Measurements from ENCODE around the gene GP1BB. TPM values are rescaled to one million over a fixed set of nuclear protein-coding genes. Genes with fewer than 3 reads are reported as not detected.
"Not testable (repeated sequence)": the region's sequence is repeated elsewhere in the genome, so short reads cannot be mapped to it uniquely, and the experiment has no call there.

GP1BB gene
- total RNA-seq, 1 donor from 2014 or later, result 21.8 TPM

DNA sequence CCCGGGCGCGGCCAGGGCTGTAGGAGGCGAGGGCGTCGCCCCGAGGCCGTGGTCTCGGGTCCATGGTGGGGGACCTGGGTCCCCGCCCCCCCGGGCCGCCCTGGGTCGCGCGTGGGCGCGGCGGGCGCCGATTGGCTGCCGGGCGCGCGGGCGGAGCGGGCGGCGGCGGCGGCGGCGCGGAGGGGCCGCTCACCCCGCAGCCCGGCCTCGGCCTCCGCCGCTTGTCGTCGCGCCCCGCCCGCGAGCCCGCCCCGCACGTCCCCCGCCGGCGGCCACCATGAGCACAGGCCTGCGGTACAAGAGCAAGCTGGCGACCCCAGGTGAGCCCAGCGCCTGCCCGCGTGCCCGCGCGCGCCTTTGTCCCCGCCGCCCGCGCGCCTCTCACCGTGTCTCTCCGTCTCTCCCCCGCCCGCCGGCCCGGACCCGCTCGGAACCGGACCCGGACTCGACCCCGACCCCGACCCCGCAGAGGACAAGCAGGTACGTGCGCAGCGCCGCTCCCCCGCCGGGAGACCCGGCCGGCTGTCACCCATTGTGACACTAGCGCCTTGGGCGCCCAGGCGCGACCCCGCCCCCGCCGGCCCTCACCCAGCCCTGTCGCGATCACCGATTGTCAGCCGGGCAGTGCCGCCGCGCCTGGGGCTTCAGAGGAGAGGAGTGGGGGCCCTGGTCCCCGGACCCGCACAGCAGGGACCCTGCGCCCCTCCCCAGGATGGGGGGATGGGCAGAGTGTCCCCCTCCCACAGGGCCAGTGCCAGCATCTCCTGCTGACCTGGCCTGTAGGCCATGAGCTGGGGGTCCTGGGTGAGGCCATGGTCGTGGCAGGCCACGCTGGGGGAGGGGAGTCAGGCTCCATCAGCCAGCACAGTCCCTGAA is 8.8 kb upstream of the GP1BB start, which contains the start of gene SEPTIN5:
TSS of gene SEPTIN5 (plus strand) at position 192 of the 876 bp plus-strand sequence. CDS start at position 278, 86 bp downstream.
- no peak for DNase-seq

DNA sequence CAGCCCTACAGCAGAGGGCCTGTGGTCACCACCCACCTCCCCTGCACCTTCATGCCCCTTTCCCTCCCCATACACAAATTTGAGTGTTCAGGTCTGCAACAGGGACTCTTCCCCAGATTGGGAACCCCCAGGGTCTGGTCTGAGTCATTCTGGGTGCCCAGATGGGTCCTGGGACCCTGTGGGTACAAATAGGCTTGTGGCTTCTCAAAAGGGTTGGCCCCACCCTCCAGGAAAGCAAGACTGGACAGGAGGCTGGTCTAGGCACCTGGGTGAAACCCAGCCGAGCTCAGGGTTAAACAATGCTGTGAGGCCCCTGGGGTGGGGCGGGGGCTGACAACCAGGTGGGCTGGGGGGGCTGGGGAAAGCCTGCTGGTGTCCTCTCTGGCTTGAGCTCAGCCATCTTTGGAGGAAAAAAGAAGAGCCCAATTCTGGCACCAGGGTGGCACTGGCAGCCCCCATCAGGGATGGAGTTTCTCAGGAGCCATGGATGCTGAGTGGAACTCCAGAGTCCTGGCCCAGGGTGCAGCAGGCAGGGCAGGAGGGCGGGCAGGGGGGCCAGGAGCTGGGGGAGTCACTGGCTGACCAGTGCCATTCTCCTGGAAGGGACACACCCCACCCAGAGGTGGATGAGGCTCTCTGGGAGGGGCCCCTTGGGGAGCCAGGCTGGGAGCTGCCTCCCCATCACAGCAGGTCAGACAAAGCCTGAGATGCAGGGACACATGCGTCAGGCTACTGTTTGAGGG is 8.0 kb upstream of the GP1BB start:
- no peak for DNase-seq

DNA sequence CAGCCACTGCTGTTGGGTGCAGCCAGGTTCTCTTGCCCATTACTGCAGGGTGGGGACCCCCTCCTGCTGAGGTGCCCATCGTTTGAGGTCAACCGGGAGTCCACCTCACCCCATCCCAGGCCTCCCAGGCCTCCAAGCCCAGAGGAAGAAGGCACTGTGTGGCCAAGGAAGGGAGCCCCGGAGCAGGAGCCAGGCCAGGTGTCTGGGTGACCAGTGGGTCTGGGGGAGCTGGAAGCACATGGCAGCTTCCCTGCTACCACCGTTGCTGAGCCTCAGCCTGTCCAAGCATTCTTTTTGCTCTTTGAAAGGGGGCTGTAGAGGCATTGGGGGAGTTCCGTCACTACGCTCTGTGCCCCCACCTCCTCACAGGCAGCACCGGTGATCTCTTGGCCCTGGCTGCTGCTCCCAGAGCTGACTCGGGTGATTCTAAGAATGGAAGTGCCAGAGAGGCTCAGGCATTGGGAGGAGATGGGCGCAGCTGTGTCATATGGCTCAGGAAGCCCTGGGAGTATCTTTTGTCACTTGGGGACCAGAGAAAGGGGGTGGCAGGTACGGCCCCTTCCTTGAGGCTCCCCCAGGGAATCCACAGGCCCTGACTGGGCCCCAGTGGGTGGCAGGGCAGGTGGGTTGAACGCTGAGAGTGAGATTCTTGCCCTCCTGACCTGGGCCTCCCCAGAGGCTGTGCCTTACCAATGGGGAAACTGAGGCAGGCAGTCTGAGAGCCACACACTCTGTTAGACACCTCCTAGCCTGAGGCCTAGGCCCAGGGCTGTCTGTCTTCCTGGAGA is 7.1 kb upstream of the GP1BB start:
- no peak for DNase-seq

DNA sequence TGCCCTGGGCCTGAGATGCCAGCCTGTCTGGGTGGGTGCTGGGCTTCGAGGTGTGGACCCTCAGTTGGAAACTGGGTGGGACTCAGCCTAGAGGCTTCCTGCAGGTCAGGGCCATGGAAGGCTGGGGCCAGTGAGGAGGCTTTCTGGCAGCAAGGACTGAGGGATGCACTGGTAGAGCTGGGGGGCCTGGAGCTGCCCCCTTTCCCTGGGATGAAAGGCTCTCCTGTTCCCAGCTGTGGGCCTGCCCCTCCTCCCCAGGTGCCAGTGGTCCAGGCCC is 6.6 kb upstream of the GP1BB start:
- no peak for DNase-seq

DNA sequence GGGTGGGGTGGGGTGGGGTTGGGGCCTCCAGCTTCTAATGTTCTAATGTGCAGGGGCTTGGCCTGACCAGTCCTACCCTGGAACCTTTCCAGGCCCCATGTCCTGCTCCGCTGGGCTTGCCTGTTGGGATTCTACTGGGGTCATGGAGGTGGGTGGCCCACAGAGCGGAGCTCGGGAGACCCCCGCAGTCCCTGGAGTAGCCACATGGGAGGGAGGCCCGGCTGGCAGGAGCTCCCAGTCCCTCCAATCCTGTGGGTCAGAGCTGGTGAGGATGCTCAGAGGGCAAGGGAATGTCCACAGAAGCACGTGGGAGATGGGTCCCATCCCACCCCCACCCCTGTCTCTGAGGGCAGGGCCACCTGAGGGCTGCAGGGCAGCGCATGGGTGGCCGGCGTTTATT is 6.2 kb upstream of the GP1BB start:
- DNase-seq, result no peak

DNA sequence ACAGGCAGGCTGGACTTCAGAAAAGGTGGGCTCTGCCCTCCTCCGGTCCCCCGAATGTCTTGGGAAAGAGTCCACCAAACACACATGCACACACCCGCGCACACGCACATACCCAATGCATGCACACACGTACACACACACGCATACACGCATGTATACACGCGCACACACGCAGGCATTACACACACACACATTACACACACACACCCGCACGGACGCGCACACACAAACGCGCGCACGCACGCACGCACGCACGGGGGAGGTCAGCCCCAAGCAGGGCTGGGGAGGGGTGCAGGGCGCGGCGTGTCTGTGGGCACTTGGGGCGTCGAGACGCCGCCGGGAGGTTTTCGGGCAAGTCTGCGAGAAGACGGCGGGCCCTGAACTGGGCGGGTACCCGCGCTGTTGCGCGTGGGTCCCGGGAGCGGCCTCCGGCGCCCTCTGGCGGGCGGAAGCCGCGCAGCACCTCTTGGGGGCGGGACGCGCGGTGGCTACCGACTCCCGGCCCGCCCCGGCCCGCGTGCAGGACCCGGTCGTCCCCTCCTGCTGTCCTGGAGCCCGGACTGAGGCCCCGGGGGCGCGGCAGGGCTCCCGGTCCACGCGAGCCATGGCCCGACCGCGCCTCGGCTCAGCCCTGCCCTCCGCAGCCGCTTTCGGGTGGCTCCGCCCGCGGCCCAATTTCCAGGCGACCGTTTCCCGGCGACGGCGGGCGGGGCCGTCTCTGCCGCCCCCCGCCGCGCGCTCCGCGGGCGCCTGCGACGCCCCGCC is 5.5 kb upstream of the GP1BB start:
- DNase-seq, result peak; percentile 65

DNA sequence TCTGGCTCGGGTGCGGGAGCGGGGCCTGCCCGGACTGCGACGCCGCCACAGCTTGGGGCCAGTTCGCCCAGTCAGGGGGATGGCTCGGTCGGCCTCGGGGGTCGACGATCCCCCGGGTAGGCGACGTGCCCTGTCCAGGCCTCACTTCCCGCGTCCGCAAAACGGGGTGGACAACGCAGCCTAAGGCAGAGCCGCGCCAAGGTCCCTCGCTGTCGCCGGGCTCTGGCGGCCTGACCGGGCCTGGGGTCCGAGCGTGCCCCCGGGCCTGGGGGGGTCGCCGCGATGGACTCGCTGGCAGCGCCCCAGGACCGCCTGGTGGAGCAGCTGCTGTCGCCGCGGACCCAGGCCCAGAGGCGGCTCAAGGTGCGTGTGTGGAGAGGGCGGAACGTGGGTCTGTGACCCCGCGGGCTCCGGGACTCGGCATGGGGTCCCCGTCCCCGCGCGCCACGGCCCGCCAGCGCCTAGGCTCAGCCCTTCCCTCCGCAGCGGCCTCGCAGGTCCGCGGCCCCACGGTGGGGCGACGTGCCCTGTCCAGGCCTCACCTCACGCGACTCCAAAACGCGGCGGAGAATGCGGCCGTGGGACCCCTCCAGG is 4.8 kb upstream of the GP1BB start:
- DNase-seq, result no peak

DNA sequence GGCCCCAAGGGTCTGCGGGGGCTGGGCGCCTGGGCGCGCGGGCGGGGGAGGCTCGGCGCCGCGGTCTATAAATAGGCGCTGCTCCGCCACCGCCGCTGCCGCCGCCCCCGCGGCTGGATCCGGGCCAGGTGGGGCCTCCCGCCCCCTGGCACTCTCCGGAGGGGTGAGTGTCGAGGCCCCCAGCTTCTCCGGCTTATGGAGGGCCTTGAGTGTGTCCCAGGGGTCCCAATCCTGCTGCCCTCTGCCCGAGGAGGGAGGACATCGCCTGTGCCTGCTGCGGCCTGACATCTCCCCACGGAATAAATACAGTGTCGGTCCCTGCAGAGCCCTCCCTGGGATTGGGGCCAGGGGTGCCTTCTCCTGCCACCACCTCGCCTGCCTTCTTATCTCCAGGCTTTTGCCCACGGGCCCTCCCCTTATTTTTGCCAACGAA is 4.3 kb upstream of the GP1BB start:
- DNase-seq, result no peak

DNA sequence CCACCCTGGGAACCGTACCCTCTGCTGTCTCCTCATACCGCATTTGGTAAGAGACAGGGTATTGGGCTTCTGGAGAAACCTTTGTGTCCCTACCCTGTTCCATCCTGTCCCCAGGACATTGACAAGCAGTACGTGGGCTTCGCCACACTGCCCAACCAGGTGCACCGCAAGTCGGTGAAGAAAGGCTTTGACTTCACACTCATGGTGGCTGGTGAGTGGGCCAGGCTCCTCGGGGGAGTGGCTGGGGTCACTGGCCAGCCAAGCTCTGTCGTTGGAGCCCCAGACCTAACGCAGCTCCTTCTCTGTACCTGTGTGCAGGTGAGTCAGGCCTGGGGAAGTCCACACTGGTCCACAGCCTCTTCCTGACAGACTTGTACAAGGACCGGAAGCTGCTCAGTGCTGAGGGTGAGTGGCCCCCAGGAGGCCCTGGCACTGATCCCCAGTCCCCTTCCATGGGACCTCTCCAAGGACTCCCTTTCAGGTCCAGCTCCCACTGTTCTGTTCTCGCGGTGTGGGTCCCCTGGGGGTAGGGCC is 3.8 kb upstream of the GP1BB start:
- DNase-seq, result no peak

DNA sequence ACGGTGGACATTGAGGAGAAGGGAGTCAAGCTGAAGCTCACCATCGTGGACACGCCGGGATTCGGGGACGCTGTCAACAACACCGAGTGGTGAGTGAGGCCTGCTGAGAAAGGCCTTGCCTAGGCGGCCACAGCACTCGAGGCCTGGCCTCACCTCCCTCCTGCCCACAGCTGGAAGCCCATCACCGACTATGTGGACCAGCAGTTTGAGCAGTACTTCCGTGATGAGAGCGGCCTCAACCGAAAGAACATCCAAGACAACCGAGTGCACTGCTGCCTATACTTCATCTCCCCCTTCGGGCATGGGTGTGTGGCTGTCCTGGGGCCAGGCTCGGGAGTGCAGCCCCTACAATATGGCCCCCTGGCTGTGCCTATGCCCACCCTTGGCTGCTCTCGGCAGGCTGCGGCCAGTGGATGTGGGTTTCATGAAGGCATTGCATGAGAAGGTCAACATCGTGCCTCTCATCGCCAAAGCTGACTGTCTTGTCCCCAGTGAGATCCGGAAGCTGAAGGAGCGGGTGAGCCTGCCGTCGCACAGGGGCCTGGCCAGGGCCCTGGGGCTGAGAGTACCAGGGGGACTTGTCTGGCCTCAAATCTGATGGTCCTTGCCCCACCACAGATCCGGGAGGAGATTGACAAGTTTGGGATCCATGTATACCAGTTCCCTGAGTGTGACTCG is 3.0 kb upstream of the GP1BB start:
- DNase-seq, result no peak

DNA sequence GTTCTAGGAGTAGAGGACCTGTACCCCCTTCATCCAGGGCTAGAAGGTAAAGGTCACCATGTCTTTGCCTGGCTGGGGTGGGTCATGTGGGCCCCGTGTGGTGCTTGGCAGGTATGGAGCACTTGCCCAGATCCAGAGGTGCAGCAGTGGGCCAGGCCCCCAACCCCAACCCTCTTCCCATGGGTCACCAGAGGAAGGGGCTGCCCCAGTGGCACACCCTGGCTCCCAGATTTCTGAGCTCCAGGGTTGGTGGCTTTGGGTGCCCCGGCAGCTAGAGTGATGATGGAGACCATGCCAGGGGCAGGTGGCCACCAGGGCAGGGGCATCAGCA is 2.4 kb upstream of the GP1BB start:
- no peak for DNase-seq

DNA sequence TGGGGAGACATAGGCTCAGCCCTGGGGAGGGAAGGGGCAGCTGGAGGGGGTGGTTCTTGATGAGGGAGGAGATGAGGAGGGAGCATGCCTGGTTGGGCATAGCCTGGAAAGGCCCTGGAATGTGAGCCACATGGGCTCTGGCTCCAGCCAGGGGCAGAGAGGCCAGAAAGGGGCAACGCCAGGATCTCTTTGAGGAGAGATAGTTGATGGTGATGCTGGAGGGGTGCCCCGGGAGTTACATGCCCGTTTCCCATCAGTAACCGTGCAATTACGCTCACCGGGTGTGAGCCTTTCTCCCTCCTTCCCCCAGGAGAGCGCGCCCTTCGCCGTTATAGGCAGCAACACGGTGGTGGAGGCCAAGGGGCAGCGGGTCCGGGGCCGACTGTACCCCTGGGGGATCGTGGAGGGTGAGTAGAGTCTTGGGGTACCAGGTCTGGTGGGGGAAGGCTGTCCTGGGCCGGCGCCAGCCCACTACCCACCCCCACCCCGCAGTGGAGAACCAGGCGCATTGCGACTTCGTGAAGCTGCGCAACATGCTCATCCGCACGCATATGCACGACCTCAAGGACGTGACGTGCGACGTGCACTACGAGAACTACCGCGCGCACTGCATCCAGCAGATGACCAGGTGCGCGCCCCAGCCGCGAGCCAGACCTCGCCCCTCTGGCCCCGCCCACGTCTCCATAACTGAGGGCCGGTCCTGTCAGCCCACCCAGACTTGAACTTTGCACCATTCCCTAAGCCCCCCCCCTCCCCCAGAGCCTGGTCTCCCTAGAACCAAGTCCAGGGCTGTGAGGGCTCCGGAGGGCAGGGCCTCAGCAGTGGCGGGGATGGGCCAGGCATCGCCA is 1.8 kb upstream of the GP1BB start:
- DNase-seq, result no peak

DNA sequence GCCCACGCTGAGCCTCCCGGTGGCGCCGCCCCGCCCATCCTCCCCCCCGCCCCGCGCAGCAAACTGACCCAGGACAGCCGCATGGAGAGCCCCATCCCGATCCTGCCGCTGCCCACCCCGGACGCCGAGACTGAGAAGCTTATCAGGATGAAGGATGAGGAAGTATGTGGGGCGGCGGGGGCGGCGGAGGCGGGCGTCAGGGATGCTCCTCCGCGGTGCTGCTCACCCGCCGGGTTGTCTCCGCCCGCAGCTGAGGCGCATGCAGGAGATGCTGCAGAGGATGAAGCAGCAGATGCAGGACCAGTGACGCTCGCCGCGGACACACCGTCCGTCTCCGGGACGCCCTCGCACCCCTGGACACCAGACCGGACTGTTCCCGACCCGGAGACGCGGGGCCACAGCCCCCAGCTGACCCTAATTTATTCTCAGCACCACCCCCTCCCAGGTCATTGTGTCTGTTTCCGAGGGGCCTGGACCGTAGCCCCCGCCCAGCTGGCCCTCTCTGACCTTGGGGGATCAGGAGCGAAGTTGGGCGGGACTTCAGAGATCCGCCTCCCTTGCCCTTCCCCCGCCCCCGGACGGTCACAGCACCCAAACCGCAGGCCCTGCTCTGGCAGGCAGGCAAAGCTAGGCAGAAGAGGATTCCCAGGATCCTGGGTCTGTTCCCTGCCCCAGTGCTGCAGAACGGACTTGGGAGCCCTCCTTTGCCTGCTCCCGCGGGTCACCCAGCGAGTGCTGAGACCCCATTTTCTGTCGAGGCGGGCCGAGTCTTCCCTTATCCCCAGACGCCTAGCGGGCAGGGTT is 959 bp upstream of the GP1BB start:
- no peak for DNase-seq

DNA sequence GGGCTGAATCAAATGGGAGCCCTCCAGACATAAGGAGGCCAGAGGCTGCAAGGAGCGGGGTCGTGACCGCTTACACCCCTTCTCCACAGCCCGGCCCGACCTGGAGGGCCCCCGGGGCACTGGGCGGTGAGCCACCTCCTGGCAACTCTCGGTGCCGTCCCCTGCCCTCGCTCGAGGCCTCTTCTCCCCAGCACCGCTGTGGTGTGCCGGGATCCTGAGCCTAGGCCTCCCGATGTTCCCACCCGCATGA is 432 bp upstream of the GP1BB start:
- DNase-seq, result no peak

DNA sequence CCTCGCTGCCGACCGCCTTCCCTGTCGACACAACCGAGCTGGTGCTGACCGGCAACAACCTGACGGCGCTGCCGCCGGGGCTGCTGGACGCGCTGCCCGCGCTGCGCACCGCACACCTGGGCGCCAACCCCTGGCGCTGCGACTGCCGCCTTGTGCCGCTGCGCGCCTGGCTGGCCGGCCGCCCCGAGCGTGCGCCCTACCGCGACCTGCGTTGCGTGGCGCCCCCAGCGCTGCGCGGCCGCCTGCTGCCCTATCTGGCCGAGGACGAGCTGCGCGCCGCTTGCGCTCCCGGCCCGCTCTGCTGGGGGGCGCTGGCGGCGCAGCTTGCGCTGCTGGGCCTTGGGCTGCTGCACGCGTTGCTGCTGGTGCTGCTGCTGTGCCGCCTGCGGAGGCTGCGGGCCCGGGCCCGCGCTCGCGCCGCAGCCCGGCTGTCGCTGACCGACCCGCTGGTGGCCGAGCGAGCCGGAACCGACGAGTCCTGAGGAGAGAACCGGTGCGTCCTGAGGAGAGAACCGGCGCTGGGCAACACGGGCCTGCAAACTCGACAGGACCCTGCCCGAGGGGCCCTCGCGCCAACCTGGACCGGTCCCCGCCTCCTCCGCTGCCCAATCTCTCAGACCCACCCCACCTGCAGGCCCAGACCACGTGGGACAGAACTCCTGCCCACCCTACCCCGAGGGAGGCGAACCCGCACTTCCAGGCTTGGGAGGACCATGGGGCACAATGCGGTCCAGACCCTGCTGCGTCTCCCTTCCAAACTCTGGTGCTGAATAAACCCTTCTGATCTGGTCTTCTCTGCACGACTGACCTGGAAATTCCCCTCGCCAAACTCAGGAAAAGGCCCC is 866 bp downstream of the GP1BB start:
- DNase-seq, result no peak

DNA sequence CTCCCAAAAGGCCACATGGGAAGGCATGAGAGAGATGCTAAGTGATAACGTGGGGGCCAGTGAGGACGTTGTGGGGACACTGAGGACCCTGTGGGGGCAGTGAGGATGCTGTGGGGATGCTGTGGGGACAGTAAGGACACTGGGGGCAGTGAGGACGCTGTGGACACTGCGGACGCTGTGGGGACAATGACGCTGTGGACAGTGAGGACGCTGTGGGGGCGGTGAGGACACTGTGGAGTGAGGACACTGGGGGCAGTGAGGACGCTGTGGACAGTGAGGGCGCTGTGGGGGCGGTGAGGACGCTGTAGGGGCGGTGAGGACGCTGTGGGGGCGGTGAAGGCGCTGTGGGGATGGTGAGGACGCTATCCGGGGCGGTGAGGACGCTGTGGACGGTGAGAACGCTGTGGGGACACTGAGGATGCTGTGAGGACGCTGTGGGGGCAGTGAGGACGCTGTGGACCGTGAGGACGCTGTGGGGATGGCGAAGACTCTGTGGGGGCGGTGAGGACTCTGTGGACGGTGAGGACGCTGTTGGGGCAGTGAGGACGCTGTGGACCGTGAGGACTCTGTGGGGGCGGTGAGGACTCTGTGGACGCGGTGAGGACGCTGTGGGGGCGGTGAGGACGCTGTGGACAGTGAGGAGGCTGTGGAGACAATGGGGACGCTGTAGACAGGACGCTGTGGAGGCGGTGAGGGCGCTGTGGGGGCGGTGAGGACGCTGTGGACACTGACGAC is 1.8 kb downstream of the GP1BB start:
- no peak for DNase-seq

DNA sequence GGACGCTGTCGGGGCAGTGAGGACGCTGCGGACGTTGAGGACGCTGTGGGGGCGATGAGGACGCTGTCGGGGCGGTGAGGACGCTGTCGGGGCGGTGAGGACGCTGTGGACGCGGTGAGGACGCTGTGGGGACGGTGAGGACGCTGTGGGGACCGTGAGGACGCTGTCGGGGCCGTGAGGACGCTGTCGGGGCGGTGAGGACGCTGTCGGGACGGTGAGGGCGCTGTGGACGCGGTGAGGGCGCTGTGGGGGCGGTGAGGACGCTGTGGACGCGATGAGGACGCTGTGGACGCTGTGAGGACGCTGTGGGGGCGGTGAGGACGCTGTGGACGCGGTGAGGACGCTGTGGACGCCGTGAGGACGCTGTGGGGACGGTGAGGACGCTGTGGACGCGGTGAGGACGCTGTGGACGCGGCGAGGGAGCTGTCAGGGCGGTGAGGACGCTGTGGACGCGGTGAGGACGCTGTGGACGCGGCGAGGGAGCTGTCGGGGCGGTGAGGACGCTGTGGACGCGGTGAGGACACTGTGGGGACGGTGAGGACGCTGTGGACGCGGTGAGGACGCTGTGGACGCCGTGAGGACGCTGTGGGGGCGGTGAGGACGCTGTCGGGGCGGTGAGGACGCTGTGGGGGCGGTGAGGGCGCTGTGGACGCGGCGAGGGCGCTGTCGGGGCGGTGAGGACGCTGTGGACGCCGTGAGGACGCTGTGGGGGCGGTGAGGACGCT is 2.9 kb downstream of the GP1BB start:
- DNase-seq, result not testable (repeated sequence)
